Activated T-helper 2 cell treated with anti-CD3 and anti-CD28 coated beads, Interferon-gamma antibody, Interleukin-2, Interleukin-4, amounts not matched to agents 10 μg/mL and 5 μg/mL and 100 μg/mL, durations not matched to agents 14 hours and 24 hours and 36 hours (primary cell): Measurements from ENCODE around the gene KCNH1. TPM values are rescaled to one million over a fixed set of nuclear protein-coding genes. Genes with fewer than 3 reads are reported as not detected.
"Not testable (repeated sequence)": the region's sequence is repeated elsewhere in the genome, so short reads cannot be mapped to it uniquely, and the experiment has no call there.

Experiments
- DNase-seq: peaks from one replicate; pipeline ENCODE4 v3.0.0; 2021; ENCODE audit warnings: low spot score
- H3K27ac Mint-ChIP-seq: one replicate; pipeline ENCODE4 v1.8.0; 2021; ENCODE audit warnings: mixed read lengths
- H3K27me3 Mint-ChIP-seq: one replicate; pipeline ENCODE4 v1.8.0; 2021; ENCODE audit warnings: low read depth, mixed read lengths
- H3K36me3 Mint-ChIP-seq: one replicate; pipeline ENCODE4 v1.8.0; 2021; ENCODE audit warnings: low read depth, mixed read lengths
- H3K4me1 Mint-ChIP-seq: one replicate; pipeline ENCODE4 v1.8.0; 2021; ENCODE audit warnings: low read depth, mixed read lengths
- H3K4me3 Mint-ChIP-seq: one replicate; pipeline ENCODE4 v1.8.0; 2021; ENCODE audit warnings: low read depth, mild to moderate bottlenecking, moderate library complexity, mixed read lengths
- H3K9me3 Mint-ChIP-seq: one replicate; pipeline ENCODE4 v1.8.0; 2021; ENCODE audit warnings: mixed read lengths
- intact Hi-C: fragments of 100-400 bp; cut with micrococcal nuclease; formaldehyde crosslinking; loops from one replicate; pipeline ENCODE4 v1.15.1; 2023
- total RNA-seq: library from RNA; stranded (reverse); gene quantifications from 2 replicates; pipeline ENCODE4 v1.2.3, GENCODE V29; 2022

KCNH1 gene
- total RNA-seq, 1 donor from 2014 or later, result not detected

GRCh38 chr1:210978316-210978973, 155.5 kb downstream of the KCNH1 start:
- Mint-ChIP-seq H3K4me3 (no peak overlapping the region), H3K9me3 (no peaks in the 10 kb centered on the region), H3K4me1 (no peaks in the 10 kb centered on the region), H3K27me3 (peaks cover 2% of the 10 kb centered on the region), H3K36me3 (no peaks in the 10 kb centered on the region), H3K27ac (no peak overlapping the region)
- intact Hi-C loops, result no loop called here
- no peak for DNase-seq

GRCh38 chr1:210951279-210951678, 182.7 kb downstream of the KCNH1 start:
- no peak for DNase-seq
- intact Hi-C loops, result loop anchor here (2.0 kb wide), 1 partner anchor 544 kb away; no protein-coding TSS in a partner anchor
- Mint-ChIP-seq H3K36me3 (no peaks in the 10 kb centered on the region), H3K4me3 (no peak overlapping the region), H3K4me1 (no peaks in the 10 kb centered on the region), H3K9me3 (no peaks in the 10 kb centered on the region), H3K27ac (no peak overlapping the region), H3K27me3 (no peaks in the 10 kb centered on the region)

- not testable (repeated sequence) for H3K27ac Mint-ChIP-seq, H3K27me3 Mint-ChIP-seq, H3K4me3 Mint-ChIP-seq, H3K36me3 Mint-ChIP-seq, H3K9me3 Mint-ChIP-seq, H3K4me1 Mint-ChIP-seq
- DNase-seq, result peak; percentile 32
- intact Hi-C loops, result loop anchor here (2.0 to 5.0 kb wide), 3 partner anchors 368 to 543 kb away; no protein-coding TSS in a partner anchor
Measured at GRCh38 chr1:210949940-210950546, 183.9 kb downstream of the KCNH1 start.

GRCh38 chr1:210949489-210949888, 184.5 kb downstream of the KCNH1 start:
- H3K36me3 Mint-ChIP-seq, result no peaks in the 10 kb centered on the region
- no peaks in the 10 kb centered on the region for H3K4me1 Mint-ChIP-seq
- H3K9me3 Mint-ChIP-seq, result no peaks in the 10 kb centered on the region
- no peaks in the 10 kb centered on the region for H3K27me3 Mint-ChIP-seq
- intact Hi-C loops, result loop anchor here (2.0 to 5.0 kb wide), 2 partner anchors 367 to 501 kb away; no protein-coding TSS in a partner anchor
- H3K27ac Mint-ChIP-seq, result no peak overlapping the region
- no peak for DNase-seq
- no peak overlapping the region for H3K4me3 Mint-ChIP-seq

- Mint-ChIP-seq H3K9me3 (no peaks in the 10 kb centered on the region), H3K4me3 (no peak overlapping the region), H3K4me1 (no peaks in the 10 kb centered on the region), H3K36me3 (no peaks in the 10 kb centered on the region), H3K27me3 (no peaks in the 10 kb centered on the region), H3K27ac (no peak overlapping the region)
- intact Hi-C loops, result loop anchor here (2.0 to 5.0 kb wide), 2 partner anchors 367 to 500 kb away; no protein-coding TSS in a partner anchor
- no peak for DNase-seq
Measured at GRCh38 chr1:210949039-210949438, 184.9 kb downstream of the KCNH1 start.

GRCh38 chr1:210944252-210944651, 189.7 kb downstream of the KCNH1 start:
- no peak for DNase-seq
- Mint-ChIP-seq H3K9me3 (no peaks in the 10 kb centered on the region), H3K4me3 (no peak overlapping the region), H3K27me3 (no peaks in the 10 kb centered on the region), H3K27ac (no peak overlapping the region), H3K36me3 (no peaks in the 10 kb centered on the region), H3K4me1 (peaks cover 2% of the 10 kb centered on the region)
- intact Hi-C loops, result no loop called here

- no peaks in the 10 kb centered on the region for H3K9me3 Mint-ChIP-seq
- intact Hi-C loops, result no loop called here
- no peak overlapping the region for H3K27ac Mint-ChIP-seq
- peaks cover 2% of the 10 kb centered on the region for H3K4me1 Mint-ChIP-seq
- no peaks in the 10 kb centered on the region for H3K27me3 Mint-ChIP-seq
- no peak overlapping the region for H3K4me3 Mint-ChIP-seq
- H3K36me3 Mint-ChIP-seq, result no peaks in the 10 kb centered on the region
- no peak for DNase-seq
Measured at GRCh38 chr1:210942513-210942912, 191.4 kb downstream of the KCNH1 start.

GRCh38 chr1:210940081-210940617, 193.8 kb downstream of the KCNH1 start:
- no peak for DNase-seq
- H3K27me3 Mint-ChIP-seq, result no peaks in the 10 kb centered on the region
- peaks cover 2% of the 10 kb centered on the region for H3K4me1 Mint-ChIP-seq
- intact Hi-C loops, result no loop called here
- H3K27ac Mint-ChIP-seq, result no peak overlapping the region
- H3K9me3 Mint-ChIP-seq, result no peaks in the 10 kb centered on the region
- no peaks in the 10 kb centered on the region for H3K36me3 Mint-ChIP-seq
- H3K4me3 Mint-ChIP-seq, result no peak overlapping the region

- intact Hi-C loops, result no loop called here
- H3K36me3 Mint-ChIP-seq, result no peaks in the 10 kb centered on the region
- no peaks in the 10 kb centered on the region for H3K27me3 Mint-ChIP-seq
- H3K9me3 Mint-ChIP-seq, result no peaks in the 10 kb centered on the region
- no peak overlapping the region for H3K4me3 Mint-ChIP-seq
- DNase-seq, result no peak
- peaks cover 2% of the 10 kb centered on the region for H3K4me1 Mint-ChIP-seq
- H3K27ac Mint-ChIP-seq, result no peak overlapping the region
Measured at GRCh38 chr1:210938416-210938925, 195.5 kb downstream of the KCNH1 start.

GRCh38 chr1:210937846-210938245, 196.1 kb downstream of the KCNH1 start:
- no peak for DNase-seq
- H3K4me1 Mint-ChIP-seq, result peaks cover 2% of the 10 kb centered on the region
- no peaks in the 10 kb centered on the region for H3K36me3 Mint-ChIP-seq
- H3K27me3 Mint-ChIP-seq, result no peaks in the 10 kb centered on the region
- H3K27ac Mint-ChIP-seq, result no peak overlapping the region
- H3K9me3 Mint-ChIP-seq, result no peaks in the 10 kb centered on the region
- intact Hi-C loops, result no loop called here
- no peak overlapping the region for H3K4me3 Mint-ChIP-seq

GRCh38 chr1:210935905-210936304, 198.0 kb downstream of the KCNH1 start:
- intact Hi-C loops, result no loop called here
- no peaks in the 10 kb centered on the region for H3K9me3 Mint-ChIP-seq
- no peak overlapping the region for H3K4me3 Mint-ChIP-seq
- no peak overlapping the region for H3K27ac Mint-ChIP-seq
- H3K36me3 Mint-ChIP-seq, result no peaks in the 10 kb centered on the region
- no peak for DNase-seq
- H3K4me1 Mint-ChIP-seq, result peaks cover 2% of the 10 kb centered on the region
- no peaks in the 10 kb centered on the region for H3K27me3 Mint-ChIP-seq

- H3K9me3 Mint-ChIP-seq, result no peaks in the 10 kb centered on the region
- peaks cover 1% of the 10 kb centered on the region for H3K27me3 Mint-ChIP-seq
Measured at GRCh38 chr1:210932104-210932503, 201.8 kb downstream of the KCNH1 start.

GRCh38 chr1:210922666-210923065, 211.3 kb downstream of the KCNH1 start:
- Mint-ChIP-seq H3K4me3 (no peak overlapping the region), H3K4me1 (no peaks in the 10 kb centered on the region), H3K27me3 (no peaks in the 10 kb centered on the region), H3K36me3 (no peaks in the 10 kb centered on the region), H3K9me3 (no peaks in the 10 kb centered on the region), H3K27ac (no peak overlapping the region)
- intact Hi-C loops, result no loop called here
- no peak for DNase-seq

More at GRCh38 chr1:210932104-210932503, 201.8 kb downstream of the KCNH1 start:
- Mint-ChIP-seq H3K4me1 (no peaks in the 10 kb centered on the region), H3K27ac (no peak overlapping the region), H3K36me3 (no peaks in the 10 kb centered on the region), H3K4me3 (no peak overlapping the region)
- DNase-seq, result no peak
- intact Hi-C loops, result no loop called here
